Central memory CD4-positive, alpha-beta T cell (primary cell): ENCODE data around the gene MTX1.
"Not testable (repeated sequence)": the region's sequence is repeated elsewhere in the genome, so short reads cannot be mapped to it uniquely, and the experiment has no call there.

Experiments
- DNase-seq: peaks from one replicate; pipeline ENCODE4 v3.0.0; 2022

Gene MTX1

GRCh38 chr1:155189926-155190325 lies 18.6 kb upstream of the MTX1 start:
- not testable (repeated sequence) for DNase-seq

GRCh38 chr1:155191904-155192303 lies 16.6 kb upstream of the MTX1 start:
- no peak for DNase-seq

- peak; percentile 25 for DNase-seq
Measured at GRCh38 chr1:155192346-155193274, 15.9 kb upstream of the MTX1 start.

GRCh38 chr1:155193275-155193990 lies 15.1 kb upstream of the MTX1 start:
- peak; percentile 55 for DNase-seq

GRCh38 chr1:155193991-155194240 lies 14.6 kb upstream of the MTX1 start:
- DNase-seq: not testable (repeated sequence)

GRCh38 chr1:155195201-155196102 lies 13.0 kb upstream of the MTX1 start:
- no peak for DNase-seq

- DNase-seq: no peak
Measured at GRCh38 chr1:155196103-155196892, 12.2 kb upstream of the MTX1 start.

- no peak for DNase-seq
Measured at GRCh38 chr1:155196893-155197638, 11.4 kb upstream of the MTX1 start.

- DNase-seq: no peak
Measured at GRCh38 chr1:155197901-155198546, 10.5 kb upstream of the MTX1 start.

- no peak for DNase-seq
Measured at GRCh38 chr1:155198547-155198906, 10.0 kb upstream of the MTX1 start.

GRCh38 chr1:155199792-155200191 lies 8.7 kb upstream of the MTX1 start:
- no peak for DNase-seq

GRCh38 chr1:155200920-155201319 lies 7.6 kb upstream of the MTX1 start:
- no peak for DNase-seq

GRCh38 chr1:155202198-155202597 lies 6.3 kb upstream of the MTX1 start:
- DNase-seq: no peak

- no peak for DNase-seq
Measured at GRCh38 chr1:155202731-155203515, 5.6 kb upstream of the MTX1 start.

- DNase-seq: no peak
Measured at GRCh38 chr1:155205035-155205434, 3.5 kb upstream of the MTX1 start.

GRCh38 chr1:155205969-155206593 lies 2.4 kb upstream of the MTX1 start:
- DNase-seq: no peak

GRCh38 chr1:155206891-155207805 lies 1.3 kb upstream of the MTX1 start:
- peak; percentile 84 for DNase-seq

- DNase-seq: no peak
Measured at GRCh38 chr1:155207806-155208540, 522 bp upstream of the MTX1 start, which contains the start of gene THBS3. Gene THBS3 (minus strand): TSS chr1:155207897. CDS start chr1:155207876, 21 bp downstream.
